HG03159 (cell line): ENCODE results near the gene MPG.
A peak's percentile ranks its signal among the peaks of the same experiment; 100 is the strongest.

Experiments used
- ATAC-seq: cut with Tn5 transposase; IDR thresholded peaks from one replicate; pipeline ENCODE4 v1.9.1; 2021; ENCODE audit warnings: mild to moderate bottlenecking, moderate library complexity; ENCODE audit not compliant: unreplicated experiment

MPG gene

GRCh38 chr16:83060-83603 is 5.1 kb downstream of the MPG start:
- no peak for ATAC-seq

DNA sequence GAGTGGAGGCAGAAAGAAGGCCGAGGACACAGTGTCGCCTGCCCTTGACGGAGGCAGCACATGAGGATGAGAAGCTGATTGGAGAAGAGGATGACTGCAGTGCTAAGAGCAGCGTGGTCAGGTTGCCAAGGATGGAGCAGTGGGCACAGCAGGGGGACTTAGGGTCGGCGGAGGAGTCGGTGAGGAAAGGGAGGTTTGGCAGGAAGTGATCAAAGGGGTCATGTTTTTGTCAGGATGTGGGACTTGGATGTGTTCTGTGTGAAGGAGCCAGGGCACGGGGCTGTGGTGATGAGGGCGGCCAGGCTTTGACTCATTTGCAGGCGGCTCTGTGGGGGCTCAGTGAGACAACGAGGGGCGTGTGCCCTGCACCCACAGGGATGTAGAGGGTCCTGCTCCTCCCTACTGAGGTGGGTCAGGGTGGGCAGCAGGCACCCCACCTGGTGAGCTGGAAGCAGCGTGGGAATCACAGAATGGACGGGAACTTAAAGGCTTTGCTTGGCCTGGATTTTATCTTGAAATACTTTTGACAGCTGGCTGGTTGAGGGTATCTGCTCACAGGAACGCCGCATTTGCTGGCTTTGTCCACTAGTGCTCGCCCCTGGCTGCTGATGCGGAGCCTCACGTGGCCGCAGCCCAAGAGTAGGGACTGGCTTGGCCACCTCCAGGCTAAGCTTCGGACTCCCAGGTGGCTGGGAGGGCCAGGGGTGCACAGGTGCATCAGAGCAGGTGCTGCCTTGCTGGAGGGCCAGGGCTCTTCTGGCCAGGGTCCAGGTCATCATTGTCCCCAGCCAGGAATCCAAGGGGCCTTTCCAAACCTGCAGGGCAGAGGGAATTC is 6.0 kb downstream of the MPG start:
- ATAC-seq = no peak

DNA sequence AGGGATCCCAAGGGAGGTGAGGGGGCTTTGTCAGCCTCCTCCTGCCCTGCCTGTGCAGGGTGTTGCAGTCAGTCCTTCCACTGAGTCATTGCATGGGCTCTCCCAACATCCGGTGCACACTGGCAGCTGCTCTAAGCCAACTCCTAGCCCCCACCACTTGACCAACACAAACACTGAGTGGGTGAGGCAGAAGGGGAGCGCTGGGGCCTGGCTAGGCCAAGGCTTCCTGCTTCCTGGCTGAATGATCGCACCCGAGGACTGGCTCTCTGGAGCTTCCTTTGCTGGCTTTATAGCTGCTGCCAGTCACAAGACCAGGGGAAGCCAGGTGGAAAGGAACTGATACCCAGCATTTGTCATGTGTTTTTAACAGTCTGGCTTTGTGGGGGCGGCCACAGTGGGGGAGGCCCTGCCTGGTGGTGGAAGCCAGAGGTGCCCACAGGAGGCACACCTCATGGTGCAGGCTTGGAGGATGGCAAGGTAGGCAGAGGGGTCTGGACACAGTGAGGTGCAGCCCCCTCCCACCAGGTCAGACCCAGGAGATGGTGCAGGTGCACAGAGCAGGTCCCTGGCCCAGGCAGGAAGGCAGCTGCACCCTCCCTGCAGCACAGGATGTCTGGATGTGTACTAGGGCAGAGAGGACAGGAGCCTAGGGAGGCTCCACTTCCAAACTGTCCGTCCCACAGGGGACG is 6.8 kb downstream of the MPG start:
- peak; percentile 55 for ATAC-seq

- ATAC-seq = no peak
Measured at GRCh38 chr16:85407-85782, 7.4 kb downstream of the MPG start.

- no peak for ATAC-seq
Measured at GRCh38 chr16:85865-86264, 7.8 kb downstream of the MPG start.

- no peak for ATAC-seq
Measured at GRCh38 chr16:86483-86952, 8.5 kb downstream of the MPG start.

GRCh38 chr16:88613-89012 is 10.6 kb downstream of the MPG start:
- ATAC-seq = no peak

DNA sequence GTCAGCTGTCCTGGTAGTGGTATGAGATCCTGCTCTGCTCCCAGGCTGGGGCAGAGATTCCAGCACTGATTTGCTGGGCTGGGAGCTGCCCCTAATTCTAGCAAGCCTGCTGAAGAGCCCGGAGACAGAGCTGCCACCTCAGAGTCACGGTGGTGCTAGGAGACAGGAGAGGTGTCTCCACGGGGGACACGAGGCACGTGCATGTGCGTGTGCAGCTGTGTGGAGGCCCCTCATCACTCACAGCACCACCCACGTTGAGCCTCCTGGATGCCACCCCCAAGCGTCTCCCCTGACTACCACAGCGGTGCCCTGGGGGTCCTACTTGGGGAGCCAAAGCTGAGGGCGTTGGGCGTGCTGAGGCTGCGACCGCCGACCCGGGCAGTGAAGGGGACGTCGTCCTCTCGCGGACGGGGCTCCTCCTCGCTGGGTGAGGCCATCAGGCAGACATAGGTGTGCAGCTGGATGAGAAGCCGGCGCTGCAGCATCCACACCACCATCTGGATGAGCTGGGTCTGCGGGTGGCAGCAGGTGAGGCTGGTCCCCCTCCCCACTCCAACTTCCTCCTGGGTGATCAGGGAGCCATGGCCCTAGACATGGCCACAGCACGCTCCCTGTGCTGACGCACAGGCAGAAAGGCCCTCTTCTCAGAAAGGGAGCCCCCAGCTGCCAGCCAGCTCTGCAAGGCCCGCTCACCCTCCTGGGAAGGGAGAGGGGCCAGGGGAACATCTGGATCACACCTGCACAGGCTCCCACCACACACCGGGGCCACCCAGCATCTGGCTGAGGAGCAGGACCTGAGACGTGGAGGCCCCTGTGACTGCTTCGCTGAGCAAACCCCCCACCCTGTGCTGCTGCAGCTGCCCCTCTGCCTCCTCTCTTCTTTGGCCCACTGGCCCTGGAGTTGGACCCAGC is 11.6 kb downstream of the MPG start:
- ATAC-seq = no peak

DNA sequence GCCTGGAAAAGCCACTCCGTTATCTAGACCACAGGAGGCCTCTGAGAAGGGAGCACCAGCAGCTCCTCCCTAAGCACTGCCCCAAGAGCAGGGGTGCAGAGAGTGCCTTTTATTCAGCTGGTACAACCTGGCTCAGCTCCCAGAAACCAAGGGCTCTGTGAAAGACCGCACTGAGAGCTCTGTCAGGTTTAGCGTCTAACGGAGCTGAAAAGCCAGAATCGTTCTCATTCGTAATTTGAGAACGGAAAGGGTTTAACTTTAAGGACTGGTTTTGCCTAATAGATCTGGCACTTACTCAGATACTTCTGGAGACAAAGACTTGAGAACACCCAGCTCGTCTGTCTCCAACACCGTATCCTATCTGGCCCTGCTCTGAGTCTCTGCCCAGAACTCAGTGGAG is 13.5 kb downstream of the MPG start:
- ATAC-seq = no peak

DNA sequence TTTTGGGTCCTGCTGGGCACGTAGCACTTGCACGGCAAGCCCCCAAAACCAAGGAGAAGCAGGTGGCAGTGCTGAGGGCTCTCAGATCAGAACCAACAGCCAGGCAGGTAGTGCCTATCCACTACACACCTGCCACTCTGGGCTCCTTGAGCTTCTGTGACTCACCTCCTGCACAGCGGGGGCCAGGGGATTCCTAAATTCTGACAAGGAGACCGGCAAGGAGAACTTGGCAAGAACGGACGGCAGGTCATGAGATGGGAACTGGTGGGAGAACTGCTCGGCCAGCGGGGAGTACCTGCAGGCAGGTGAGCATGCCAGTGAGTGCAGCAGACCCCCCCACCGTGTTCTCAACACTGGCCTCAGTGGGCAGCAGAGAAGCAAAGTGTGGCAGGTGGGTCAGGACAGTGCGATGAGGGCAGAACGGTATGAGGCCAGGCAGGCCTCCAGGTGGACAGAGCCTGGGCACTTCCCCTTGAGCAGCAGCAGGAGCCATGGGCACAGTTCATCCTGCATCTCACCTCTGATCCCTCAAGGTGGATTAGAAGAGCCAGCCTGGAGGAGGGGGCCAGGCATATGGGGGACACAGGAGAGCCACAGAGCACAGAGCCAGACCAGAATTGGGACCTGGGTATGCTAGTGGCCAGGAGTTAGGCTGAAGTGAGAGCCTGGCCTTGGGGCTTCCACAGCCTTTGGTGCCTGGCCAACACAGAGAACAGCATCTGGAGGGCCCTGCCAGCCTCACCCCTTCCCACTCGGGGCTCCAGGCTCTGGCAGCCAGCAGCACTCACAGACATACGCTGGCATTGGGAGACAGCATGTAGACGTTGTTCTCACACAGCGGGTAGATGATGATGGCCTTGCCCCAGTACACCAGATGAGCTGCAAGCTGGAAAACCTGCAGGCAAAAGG is 14.7 kb downstream of the MPG start:
- ATAC-seq = no peak

DNA sequence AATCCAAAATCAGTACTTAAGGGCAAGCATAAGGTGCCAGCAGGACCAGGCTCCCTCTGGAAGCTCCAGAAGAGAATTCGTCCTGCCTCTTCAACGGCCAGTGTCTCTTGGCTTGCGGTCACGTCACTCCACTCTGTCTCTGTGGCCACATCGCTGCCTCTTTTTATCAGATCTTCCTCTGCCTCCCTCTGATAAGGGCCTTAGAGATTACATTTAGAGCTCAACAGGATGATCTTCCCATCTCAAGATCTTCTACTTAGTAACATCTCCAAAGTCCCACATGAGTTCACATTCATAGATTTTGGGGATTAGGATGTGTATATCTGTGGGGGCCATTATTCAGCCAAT is 16.9 kb downstream of the MPG start:
- ATAC-seq = no peak

GRCh38 chr16:96935-97381 is 18.9 kb downstream of the MPG start:
- ATAC-seq = peak; percentile 74

GRCh38 chr16:97822-98221 is 19.8 kb downstream of the MPG start:
- no peak for ATAC-seq

DNA sequence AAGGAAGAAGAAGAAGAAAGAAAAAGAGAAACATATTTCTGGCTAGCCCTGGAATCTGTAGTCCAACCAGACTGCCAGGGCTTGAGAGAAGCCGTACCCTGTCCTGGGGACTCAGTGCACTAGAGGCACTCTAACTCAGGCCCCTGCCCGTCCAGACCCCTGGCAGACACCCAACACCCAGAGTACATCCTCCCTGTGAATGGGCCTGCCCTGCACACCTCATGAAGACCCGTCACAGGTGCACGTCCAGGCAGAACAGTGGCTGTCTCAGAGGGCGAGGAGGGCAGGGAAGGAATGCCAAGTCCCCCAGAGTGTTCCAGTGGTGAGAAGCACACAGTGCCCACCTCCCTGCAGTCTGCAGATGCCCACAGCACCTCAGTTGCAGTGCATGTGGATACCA is 23.0 kb downstream of the MPG start:
- no peak for ATAC-seq

DNA sequence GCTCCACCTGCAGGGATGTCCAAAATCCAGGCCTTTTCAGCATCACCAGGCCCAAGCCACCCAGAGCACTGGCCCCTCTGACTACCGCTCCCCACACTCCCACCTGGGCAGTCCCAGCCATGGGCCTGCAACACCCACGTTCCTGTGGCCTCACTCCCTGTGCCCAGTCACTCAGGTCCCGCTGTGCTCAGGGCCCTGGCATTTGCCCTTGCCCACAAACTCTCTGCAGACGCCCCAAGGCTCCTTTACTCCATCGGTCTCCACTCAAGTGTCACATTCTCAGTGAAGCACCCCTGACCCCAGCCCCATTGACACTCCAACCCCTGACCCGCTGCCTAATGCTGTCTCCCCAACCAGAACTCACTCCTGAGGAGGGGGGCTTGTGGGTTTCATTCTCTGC is 23.6 kb downstream of the MPG start:
- no peak for ATAC-seq

GRCh38 chr16:102060-102855 is 24.2 kb downstream of the MPG start:
- ATAC-seq = no peak

- ATAC-seq = no peak
Measured at GRCh38 chr16:104355-104754, 26.3 kb downstream of the MPG start.

GRCh38 chr16:104928-105327 is 26.9 kb downstream of the MPG start:
- no peak for ATAC-seq

DNA sequence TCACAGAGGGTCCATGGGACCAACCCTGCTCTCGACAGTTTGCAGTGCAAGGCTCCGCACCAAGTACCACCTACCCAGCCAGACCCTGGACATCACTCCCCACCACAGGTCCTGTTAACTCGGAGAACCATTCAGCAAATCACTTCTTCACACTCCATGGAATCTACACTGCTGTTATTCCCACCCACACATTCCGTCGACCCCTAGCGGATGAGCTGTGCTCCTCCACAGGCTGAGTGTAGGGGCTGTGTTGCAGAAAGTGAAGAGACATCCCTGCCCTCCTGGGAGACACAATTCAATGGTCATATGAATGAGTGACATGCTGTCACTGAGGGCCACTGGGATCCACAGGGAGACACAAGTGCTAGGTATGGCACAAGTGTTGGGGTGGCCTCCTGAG is 27.5 kb downstream of the MPG start:
- ATAC-seq = no peak
